ENCODE results near the gene JMY.

JMY gene

GRCh38 chr5:79206541-79206940 lies 29.4 kb upstream of the JMY start:
- H3K4me3 ChIP-seq (ENCODE audit: low read length in 2 of 2): no peak overlapping the region
- no peak overlapping the region for H3K27ac ChIP-seq (ENCODE audit: low read depth in 2 of 2, low read length in 2 of 2)
- no peak overlapping the region for H3K9ac ChIP-seq (ENCODE audit: low read depth in 1 of 2, low read length in 2 of 2)
- no peaks in the 10 kb centered on the region for H3K27me3 ChIP-seq (ENCODE audit: control insufficient read depth in 2 of 2, insufficient read depth in 2 of 2, low read length in 2 of 2)
- peaks cover 0 to 6% of the 10 kb centered on the region in 2 donors for H3K4me1 ChIP-seq (ENCODE audit: control insufficient read depth in 2 of 2, insufficient read depth in 2 of 2, low read length in 2 of 2)
- no peaks in the 10 kb centered on the region for H3K9me3 ChIP-seq (ENCODE audit: control insufficient read depth in 2 of 2, low read length in 2 of 2)
- no peaks in the 10 kb centered on the region for H3K36me3 ChIP-seq (ENCODE audit: control insufficient read depth in 2 of 2, insufficient read depth in 2 of 2, low read length in 2 of 2)

- no peak overlapping the region for H3K4me3 ChIP-seq (ENCODE audit: low read length in 2 of 2)
- H3K9me3 ChIP-seq (ENCODE audit: control insufficient read depth in 2 of 2, low read length in 2 of 2): no peaks in the 10 kb centered on the region
- H3K9ac ChIP-seq (ENCODE audit: low read depth in 1 of 2, low read length in 2 of 2): no peak overlapping the region
- no peaks in the 10 kb centered on the region for H3K36me3 ChIP-seq (ENCODE audit: control insufficient read depth in 2 of 2, insufficient read depth in 2 of 2, low read length in 2 of 2)
- H3K27me3 ChIP-seq (ENCODE audit: control insufficient read depth in 2 of 2, insufficient read depth in 2 of 2, low read length in 2 of 2): no peaks in the 10 kb centered on the region
- peaks cover 0 to 6% of the 10 kb centered on the region in 2 donors for H3K4me1 ChIP-seq (ENCODE audit: control insufficient read depth in 2 of 2, insufficient read depth in 2 of 2, low read length in 2 of 2)
- H3K27ac ChIP-seq (ENCODE audit: low read depth in 2 of 2, low read length in 2 of 2): no peak overlapping the region
Measured at GRCh38 chr5:79209505-79209904, 26.4 kb upstream of the JMY start.

- Histone ChIP-seq H3K4me1 (ENCODE audit: control insufficient read depth in 2 of 2, insufficient read depth in 2 of 2, low read length in 2 of 2) (no peaks in the 10 kb centered on the region), H3K27me3 (ENCODE audit: control insufficient read depth in 2 of 2, insufficient read depth in 2 of 2, low read length in 2 of 2) (no peaks in the 10 kb centered on the region), H3K9me3 (ENCODE audit: control insufficient read depth in 2 of 2, low read length in 2 of 2) (no peaks in the 10 kb centered on the region), H3K4me3 (ENCODE audit: low read length in 2 of 2) (no peak overlapping the region), H3K9ac (ENCODE audit: low read depth in 1 of 2, low read length in 2 of 2) (no peak overlapping the region), H3K27ac (ENCODE audit: low read depth in 2 of 2, low read length in 2 of 2) (no peak overlapping the region), H3K36me3 (ENCODE audit: control insufficient read depth in 2 of 2, insufficient read depth in 2 of 2, low read length in 2 of 2) (no peaks in the 10 kb centered on the region)
Measured at GRCh38 chr5:79224286-79224984, 11.5 kb upstream of the JMY start.

GRCh38 chr5:79225026-79225425 lies 10.9 kb upstream of the JMY start:
- no peaks in the 10 kb centered on the region for H3K4me1 ChIP-seq (ENCODE audit: control insufficient read depth in 2 of 2, insufficient read depth in 2 of 2, low read length in 2 of 2)
- no peaks in the 10 kb centered on the region for H3K36me3 ChIP-seq (ENCODE audit: control insufficient read depth in 2 of 2, insufficient read depth in 2 of 2, low read length in 2 of 2)
- H3K27ac ChIP-seq (ENCODE audit: low read depth in 2 of 2, low read length in 2 of 2): no peak overlapping the region
- H3K9me3 ChIP-seq (ENCODE audit: control insufficient read depth in 2 of 2, low read length in 2 of 2): no peaks in the 10 kb centered on the region
- no peak overlapping the region for H3K4me3 ChIP-seq (ENCODE audit: low read length in 2 of 2)
- no peaks in the 10 kb centered on the region for H3K27me3 ChIP-seq (ENCODE audit: control insufficient read depth in 2 of 2, insufficient read depth in 2 of 2, low read length in 2 of 2)
- no peak overlapping the region for H3K9ac ChIP-seq (ENCODE audit: low read depth in 1 of 2, low read length in 2 of 2)

GRCh38 chr5:79225441-79225840 lies 10.5 kb upstream of the JMY start:
- Histone ChIP-seq H3K27ac (ENCODE audit: low read depth in 2 of 2, low read length in 2 of 2) (no peak overlapping the region), H3K9me3 (ENCODE audit: control insufficient read depth in 2 of 2, low read length in 2 of 2) (no peaks in the 10 kb centered on the region), H3K4me1 (ENCODE audit: control insufficient read depth in 2 of 2, insufficient read depth in 2 of 2, low read length in 2 of 2) (no peaks in the 10 kb centered on the region), H3K4me3 (ENCODE audit: low read length in 2 of 2) (no peak overlapping the region), H3K36me3 (ENCODE audit: control insufficient read depth in 2 of 2, insufficient read depth in 2 of 2, low read length in 2 of 2) (no peaks in the 10 kb centered on the region), H3K9ac (ENCODE audit: low read depth in 1 of 2, low read length in 2 of 2) (no peak overlapping the region), H3K27me3 (ENCODE audit: control insufficient read depth in 2 of 2, insufficient read depth in 2 of 2, low read length in 2 of 2) (no peaks in the 10 kb centered on the region)

GRCh38 chr5:79227484-79228025 lies 8.4 kb upstream of the JMY start:
- Histone ChIP-seq H3K9ac (ENCODE audit: low read depth in 1 of 2, low read length in 2 of 2) (no peak overlapping the region), H3K36me3 (ENCODE audit: control insufficient read depth in 2 of 2, insufficient read depth in 2 of 2, low read length in 2 of 2) (no peaks in the 10 kb centered on the region), H3K27ac (ENCODE audit: low read depth in 2 of 2, low read length in 2 of 2) (no peak overlapping the region), H3K4me3 (ENCODE audit: low read length in 2 of 2) (no peak overlapping the region), H3K4me1 (ENCODE audit: control insufficient read depth in 2 of 2, insufficient read depth in 2 of 2, low read length in 2 of 2) (no peaks in the 10 kb centered on the region), H3K9me3 (ENCODE audit: control insufficient read depth in 2 of 2, low read length in 2 of 2) (no peaks in the 10 kb centered on the region), H3K27me3 (ENCODE audit: control insufficient read depth in 2 of 2, insufficient read depth in 2 of 2, low read length in 2 of 2) (no peaks in the 10 kb centered on the region)

GRCh38 chr5:79229357-79230174 lies 6.4 kb upstream of the JMY start:
- Histone ChIP-seq H3K36me3 (ENCODE audit: control insufficient read depth in 2 of 2, insufficient read depth in 2 of 2, low read length in 2 of 2) (no peaks in the 10 kb centered on the region), H3K9me3 (ENCODE audit: control insufficient read depth in 2 of 2, low read length in 2 of 2) (no peaks in the 10 kb centered on the region), H3K4me3 (ENCODE audit: low read length in 2 of 2) (no peak overlapping the region), H3K9ac (ENCODE audit: low read depth in 1 of 2, low read length in 2 of 2) (no peak overlapping the region), H3K27me3 (ENCODE audit: control insufficient read depth in 2 of 2, insufficient read depth in 2 of 2, low read length in 2 of 2) (no peaks in the 10 kb centered on the region), H3K4me1 (ENCODE audit: control insufficient read depth in 2 of 2, insufficient read depth in 2 of 2, low read length in 2 of 2) (no peaks in the 10 kb centered on the region), H3K27ac (ENCODE audit: low read depth in 2 of 2, low read length in 2 of 2) (no peak overlapping the region)

GRCh38 chr5:79235261-79235633 lies 684 bp upstream of the JMY start:
- H3K4me1 ChIP-seq (ENCODE audit: control insufficient read depth in 2 of 2, insufficient read depth in 2 of 2, low read length in 2 of 2): peaks cover 0 to 11% of the 10 kb centered on the region in 2 donors
- peak overlapping the region; percentile 91 for H3K4me3 ChIP-seq (ENCODE audit: low read length in 2 of 2)
- H3K9me3 ChIP-seq (ENCODE audit: control insufficient read depth in 2 of 2, low read length in 2 of 2): no peaks in the 10 kb centered on the region
- no peaks in the 10 kb centered on the region for H3K36me3 ChIP-seq (ENCODE audit: control insufficient read depth in 2 of 2, insufficient read depth in 2 of 2, low read length in 2 of 2)
- H3K9ac ChIP-seq (ENCODE audit: low read depth in 1 of 2, low read length in 2 of 2): peak overlapping the region; percentile 97
- no peaks in the 10 kb centered on the region for H3K27me3 ChIP-seq (ENCODE audit: control insufficient read depth in 2 of 2, insufficient read depth in 2 of 2, low read length in 2 of 2)
- H3K27ac ChIP-seq (ENCODE audit: low read depth in 2 of 2, low read length in 2 of 2): peak overlapping the region; percentile 93 to 99

- peaks cover 0 to 11% of the 10 kb centered on the region in 2 donors for H3K4me1 ChIP-seq (ENCODE audit: control insufficient read depth in 2 of 2, insufficient read depth in 2 of 2, low read length in 2 of 2)
- H3K4me3 ChIP-seq (ENCODE audit: low read length in 2 of 2): peak overlapping the region; percentile 91
- H3K36me3 ChIP-seq (ENCODE audit: control insufficient read depth in 2 of 2, insufficient read depth in 2 of 2, low read length in 2 of 2): no peaks in the 10 kb centered on the region
- H3K27me3 ChIP-seq (ENCODE audit: control insufficient read depth in 2 of 2, insufficient read depth in 2 of 2, low read length in 2 of 2): no peaks in the 10 kb centered on the region
- H3K9ac ChIP-seq (ENCODE audit: low read depth in 1 of 2, low read length in 2 of 2): peak overlapping the region; percentile 83 to 97
- peak overlapping the region; percentile 84 to 93 for H3K27ac ChIP-seq (ENCODE audit: low read depth in 2 of 2, low read length in 2 of 2)
- H3K9me3 ChIP-seq (ENCODE audit: control insufficient read depth in 2 of 2, low read length in 2 of 2): no peaks in the 10 kb centered on the region
Measured at GRCh38 chr5:79236362-79236969, 535 bp downstream of the JMY start.

Data from mucosa of rectum (tissue), 2 donors.